OCI-LY1 (cell line): ENCODE data around the gene CPLX1.

Experiments
- CTCF ChIP-seq: fragments of 200-600 bp; sonication (generic), shearing (Covaris generic); IDR thresholded peaks from 2 replicates; pipeline ENCODE4 v1.5.1; 2017; ENCODE audit warnings: mild to moderate bottlenecking, antibody characterized with exemption, low read length, moderate library complexity, mixed read lengths
- EZH2 ChIP-seq: fragments of 200-600 bp; sonication (generic), shearing (Covaris generic); IDR thresholded peaks from 2 replicates; pipeline ENCODE4 v1.8.0; 2017; ENCODE audit warnings: borderline replicate concordance, mixed run types, mild to moderate bottlenecking, antibody characterized with exemption, low read length, moderate library complexity, mixed read lengths

- TF ChIP-seq EZH2 (no peak), CTCF (no peak)
Observed at GRCh38 chr4:818106-818921, 7.6 kb downstream of the CPLX1 start.
